ENCODE data around the gene LRRC2.

GRCh38 chr3:46576879-46577278 is 10.8 kb upstream of the LRRC2 start:
- TF ChIP-seq CTCF (IDR thresholded peaks at IDR 0.05) (no peak), ZFX (IDR thresholded peaks at IDR 0.05; ENCODE audit: borderline replicate concordance) (no peak)
